Mesendoderm (in vitro differentiated cells): ENCODE data around the gene BTBD8.

Experiments used
- DNase-seq: peaks from one replicate; pipeline ENCODE4 v3.0.0; 2013
- H2AK5ac ChIP-seq: 2 replicates; pipeline ENCODE4 v1.6.1; 2013; ENCODE audit warnings: low read length, inconsistent platforms
- H2BK120ac ChIP-seq: 2 replicates; pipeline ENCODE4 v1.6.1; 2013; ENCODE audit warnings: low read depth, mild to moderate bottlenecking, low read length, moderate library complexity, mixed read lengths
- H2BK15ac ChIP-seq: replicated peaks from 2 replicates; pipeline ENCODE4 v1.6.1; 2013; ENCODE audit warnings: low read depth, mild to moderate bottlenecking, moderate library complexity
- H2BK5ac ChIP-seq: 2 replicates; pipeline ENCODE4 v1.6.1; 2013; ENCODE audit warnings: low read length, inconsistent platforms
- H3K18ac ChIP-seq: 2 replicates; pipeline ENCODE4 v1.6.1; 2013; ENCODE audit warnings: mild to moderate bottlenecking, low read length, mixed read lengths
- H3K23ac ChIP-seq: one replicate; pipeline ENCODE4 v1.6.1; 2013; ENCODE audit warnings: low read length
- H3K27ac ChIP-seq: 2 replicates; pipeline ENCODE4 v1.5.1; 2013; ENCODE audit warnings: low read depth, mild to moderate bottlenecking, inconsistent platforms, low read length, moderate library complexity
- H3K27me3 ChIP-seq: 2 replicates; pipeline ENCODE4 v1.6.1; 2013; ENCODE audit warnings: low read length, control low read depth, mild to moderate bottlenecking, inconsistent platforms; ENCODE audit not compliant: insufficient read depth, poor library complexity
- H3K36me3 ChIP-seq: 2 replicates; pipeline ENCODE4 v1.6.1; 2013; ENCODE audit warnings: low read length, inconsistent platforms; ENCODE audit not compliant: control insufficient read depth, insufficient read depth
- H3K4ac ChIP-seq: one replicate; pipeline ENCODE4 v1.6.1; 2013; ENCODE audit warnings: low read depth, mild to moderate bottlenecking, low read length, moderate library complexity
- H3K4me1 ChIP-seq: 2 replicates; pipeline ENCODE4 v1.6.1; 2013; ENCODE audit warnings: low read depth, low read length, inconsistent platforms; ENCODE audit not compliant: control insufficient read depth
- H3K4me2 ChIP-seq: 2 replicates; pipeline ENCODE4 v1.6.1; 2013; ENCODE audit warnings: low read length
- H3K4me3 ChIP-seq: 2 replicates; pipeline ENCODE4 v1.5.1; 2013; ENCODE audit warnings: mild to moderate bottlenecking, low read length
- H3K56ac ChIP-seq: one replicate; pipeline ENCODE4 v1.6.1; 2013; ENCODE audit warnings: low read length
- H3K79me1 ChIP-seq: 2 replicates; pipeline ENCODE4 v1.6.1; 2013; ENCODE audit warnings: low read length, inconsistent platforms
- H3K79me2 ChIP-seq: 2 replicates; pipeline ENCODE4 v1.6.1; 2013; ENCODE audit warnings: mild to moderate bottlenecking, low read length; ENCODE audit not compliant: control insufficient read depth, insufficient read depth
- H3K9ac ChIP-seq: 2 replicates; pipeline ENCODE4 v1.6.1; 2013; ENCODE audit warnings: low read length, inconsistent platforms
- H4K5ac ChIP-seq: one replicate; pipeline ENCODE4 v1.6.1; 2013; ENCODE audit warnings: low read length
- H4K8ac ChIP-seq: one replicate; pipeline ENCODE4 v1.6.1; 2013; ENCODE audit warnings: low read depth, mild to moderate bottlenecking, control low read depth, low read length, moderate library complexity
- WGBS: extraction: QIAGEN DNeasy Blood & Tissue Kit; methylation state at CpG from one replicate; pipeline ENCODE4 v1.1.7; 2013; ENCODE audit warnings: low lambda C conversion rate, missing lambda C conversion rate; ENCODE audit not compliant: insufficient coverage; ENCODE audit errors: extremely low coverage; 5-methylcytosine and 5-hydroxymethylcytosine counted together

Gene BTBD8

DNA sequence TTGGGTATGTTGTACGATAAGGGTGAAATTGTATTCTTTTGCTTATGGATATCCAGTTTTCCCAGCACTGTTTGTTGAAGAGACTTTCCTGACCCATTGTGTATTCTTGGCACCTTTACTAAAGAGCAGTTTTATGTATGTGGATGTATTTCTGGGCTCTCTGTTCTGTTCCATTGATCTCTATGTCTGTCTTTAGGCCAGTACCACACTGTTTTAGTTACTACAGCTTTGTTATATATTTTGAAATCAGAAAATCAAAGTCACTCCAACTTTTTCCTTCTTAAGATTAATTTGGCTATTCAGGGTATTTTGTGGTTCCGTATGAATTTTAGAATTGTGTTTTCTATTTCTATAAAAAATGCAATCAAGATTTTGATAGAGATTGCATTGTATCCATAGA is 74.8 kb downstream of the BTBD8 start:
- Histone ChIP-seq H2BK15ac (no peak overlapping the region), H2BK120ac (no peak overlapping the region), H4K8ac (no peak overlapping the region), H3K27ac (no peak overlapping the region), H3K56ac (no peak overlapping the region), H3K9ac (no peak overlapping the region), H3K4me3 (no peak overlapping the region), H3K27me3 (no peaks in the 10 kb centered on the region), H3K23ac (no peak overlapping the region), H3K79me2 (no peaks in the 10 kb centered on the region), H2AK5ac (no peak overlapping the region), H3K36me3 (no peaks in the 10 kb centered on the region), H3K18ac (no peak overlapping the region), H3K79me1 (no peaks in the 10 kb centered on the region), H3K4me1 (no peaks in the 10 kb centered on the region), H3K4me2 (no peak overlapping the region), H3K4ac (no peak overlapping the region), H4K5ac (no peak overlapping the region), H2BK5ac (no peak overlapping the region)
- DNase-seq: no peak
- no CpG with 5 or more reads among the region's 2 CpGs for WGBS

GRCh38 chr1:92159593-92159992 is 79.4 kb downstream of the BTBD8 start:
- H3K23ac ChIP-seq: no peak overlapping the region
- no peak overlapping the region for H2BK5ac ChIP-seq
- H3K9ac ChIP-seq: no peak overlapping the region
- H3K36me3 ChIP-seq: no peaks in the 10 kb centered on the region
- H3K79me2 ChIP-seq: no peaks in the 10 kb centered on the region
- H3K4me1 ChIP-seq: no peaks in the 10 kb centered on the region
- no peak overlapping the region for H2BK120ac ChIP-seq
- WGBS: no CpG with 5 or more reads among the region's 3 CpGs
- H4K5ac ChIP-seq: no peak overlapping the region
- no peak overlapping the region for H3K4me3 ChIP-seq
- H3K27ac ChIP-seq: no peak overlapping the region
- H3K18ac ChIP-seq: no peak overlapping the region
- no peaks in the 10 kb centered on the region for H3K79me1 ChIP-seq
- H3K4ac ChIP-seq: no peak overlapping the region
- H3K56ac ChIP-seq: no peak overlapping the region
- no peaks in the 10 kb centered on the region for H3K27me3 ChIP-seq
- no peak for DNase-seq
- no peak overlapping the region for H2BK15ac ChIP-seq
- no peak overlapping the region for H4K8ac ChIP-seq
- no peak overlapping the region for H2AK5ac ChIP-seq
- no peak overlapping the region for H3K4me2 ChIP-seq

DNA sequence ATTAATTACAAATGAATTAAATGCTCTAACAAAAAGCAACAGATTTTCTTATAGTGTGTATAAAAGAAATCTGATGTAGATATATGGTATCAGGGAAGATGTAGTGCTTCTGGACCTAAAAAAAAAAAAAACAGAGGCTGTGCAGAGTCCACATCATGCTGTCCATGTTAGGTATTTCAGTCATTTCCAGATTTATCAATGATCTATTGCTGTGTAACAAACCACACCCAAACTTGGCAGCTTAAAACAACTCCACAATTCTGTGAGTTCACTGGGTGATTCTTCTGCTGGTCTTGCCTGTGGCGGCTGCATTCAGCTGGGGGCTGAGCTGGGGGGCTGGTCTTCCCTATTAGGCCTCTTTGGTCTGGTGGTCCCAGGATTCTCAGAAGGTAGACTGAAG is 85.2 kb downstream of the BTBD8 start:
- Histone ChIP-seq H3K23ac (no peak overlapping the region), H2BK120ac (no peak overlapping the region), H3K18ac (no peak overlapping the region), H3K4me3 (no peak overlapping the region), H3K27ac (no peak overlapping the region), H3K79me2 (no peaks in the 10 kb centered on the region), H3K36me3 (no peaks in the 10 kb centered on the region), H2BK15ac (no peak overlapping the region), H3K27me3 (no peaks in the 10 kb centered on the region), H4K8ac (no peak overlapping the region), H3K9ac (no peak overlapping the region), H3K79me1 (no peaks in the 10 kb centered on the region), H2BK5ac (no peak overlapping the region), H4K5ac (no peak overlapping the region), H3K4me2 (no peak overlapping the region), H3K56ac (no peak overlapping the region), H2AK5ac (no peak overlapping the region), H3K4me1 (no peaks in the 10 kb centered on the region), H3K4ac (no peak overlapping the region)
- WGBS: no CpG with 5 or more reads among the region's 1 CpG
- DNase-seq: no peak

- Histone ChIP-seq H2AK5ac (no peak overlapping the region), H2BK120ac (no peak overlapping the region), H3K4me2 (no peak overlapping the region), H3K9ac (no peak overlapping the region), H3K27me3 (no peaks in the 10 kb centered on the region), H3K18ac (no peak overlapping the region), H3K79me1 (no peaks in the 10 kb centered on the region), H4K5ac (no peak overlapping the region), H3K79me2 (no peaks in the 10 kb centered on the region), H4K8ac (no peak overlapping the region), H2BK5ac (no peak overlapping the region), H3K4me1 (no peaks in the 10 kb centered on the region), H3K27ac (no peak overlapping the region), H2BK15ac (no peak overlapping the region), H3K36me3 (no peaks in the 10 kb centered on the region), H3K56ac (no peak overlapping the region), H3K4ac (no peak overlapping the region), H3K23ac (no peak overlapping the region), H3K4me3 (no peak overlapping the region)
- WGBS: no CpG with 5 or more reads among the region's 1 CpG
- no peak for DNase-seq
These were observed 87.0 kb downstream of the BTBD8 start for GRCh38 chr1:92167151-92167550.

DNA sequence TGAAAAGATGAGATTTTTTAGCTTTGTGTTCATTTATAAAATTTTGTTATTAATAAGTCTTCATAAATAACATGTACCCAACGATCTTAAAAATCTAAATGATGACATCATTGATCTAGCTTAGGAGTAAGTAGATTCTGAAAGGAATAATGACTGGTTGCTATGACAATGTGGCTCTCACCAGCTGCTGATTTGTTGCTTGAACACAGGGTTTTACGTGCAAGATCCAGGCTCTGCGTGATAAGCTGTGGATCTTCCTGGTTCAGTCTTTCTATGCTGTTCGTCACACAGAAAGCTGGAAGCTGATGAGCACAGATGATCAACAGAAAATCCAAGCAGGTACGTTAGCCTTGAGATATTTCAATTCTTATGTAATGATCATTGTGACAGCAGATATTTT is 88.5 kb downstream of the BTBD8 start:
- no peak overlapping the region for H2AK5ac ChIP-seq
- H4K8ac ChIP-seq: no peak overlapping the region
- no peak overlapping the region for H3K18ac ChIP-seq
- no peaks in the 10 kb centered on the region for H3K36me3 ChIP-seq
- no peaks in the 10 kb centered on the region for H3K27me3 ChIP-seq
- H3K4me3 ChIP-seq: no peak overlapping the region
- no peak overlapping the region for H3K27ac ChIP-seq
- H3K23ac ChIP-seq: no peak overlapping the region
- no peak overlapping the region for H3K9ac ChIP-seq
- no peak overlapping the region for H4K5ac ChIP-seq
- no CpG with 5 or more reads among the region's 5 CpGs for WGBS
- H3K79me1 ChIP-seq: no peaks in the 10 kb centered on the region
- no peak overlapping the region for H2BK15ac ChIP-seq
- H2BK120ac ChIP-seq: no peak overlapping the region
- no peaks in the 10 kb centered on the region for H3K4me1 ChIP-seq
- no peak overlapping the region for H2BK5ac ChIP-seq
- H3K4ac ChIP-seq: no peak overlapping the region
- no peak overlapping the region for H3K56ac ChIP-seq
- no peak overlapping the region for H3K4me2 ChIP-seq
- DNase-seq: peak; percentile 5
- H3K79me2 ChIP-seq: no peaks in the 10 kb centered on the region

- Histone ChIP-seq H2AK5ac (no peak overlapping the region), H3K23ac (no peak overlapping the region), H2BK5ac (no peak overlapping the region), H3K18ac (no peak overlapping the region), H2BK120ac (no peak overlapping the region), H3K27ac (no peak overlapping the region), H3K36me3 (no peaks in the 10 kb centered on the region), H3K56ac (no peak overlapping the region), H3K4me3 (no peak overlapping the region), H3K79me1 (no peaks in the 10 kb centered on the region), H3K9ac (no peak overlapping the region), H3K4me1 (no peaks in the 10 kb centered on the region), H3K4ac (no peak overlapping the region), H3K4me2 (no peak overlapping the region), H3K27me3 (no peaks in the 10 kb centered on the region), H2BK15ac (no peak overlapping the region), H3K79me2 (no peaks in the 10 kb centered on the region), H4K8ac (no peak overlapping the region), H4K5ac (no peak overlapping the region)
- no CpG with 5 or more reads among the region's 2 CpGs for WGBS
- no peak for DNase-seq
These were observed 89.3 kb downstream of the BTBD8 start for GRCh38 chr1:92169214-92170005.
